Keratinocyte (primary cell): Measurements from ENCODE around the gene TMEM119. TPM values are rescaled to one million over a fixed set of nuclear protein-coding genes. Genes with fewer than 3 reads are reported as not detected.

Source experiments
- DNase-seq: peaks from one replicate; pipeline ENCODE4 v3.0.0-alpha.2; 2011; ENCODE audit warnings: low read depth, missing footprints, low spot score
- FAIRE-seq: peaks from 2 replicates; lab custom pipeline; 2011; peaks lifted over from hg19 to GRCh38; lab: Jason Lieb, UNC
- H2AFZ ChIP-seq: 2 replicates; pipeline ENCODE4 v1.6.0; 2012; ENCODE audit warnings: low read length, control low read depth, inconsistent platforms; ENCODE audit not compliant: control insufficient read depth
- H3K27ac ChIP-seq: 2 replicates; pipeline ENCODE4 v1.5.1; 2011; ENCODE audit warnings: low read length; ENCODE audit not compliant: control insufficient read depth, insufficient read depth
- H3K27me3 ChIP-seq: 3 replicates; pipeline ENCODE4 v1.6.0; 2011; ENCODE audit warnings: low read length; ENCODE audit not compliant: control insufficient read depth, insufficient read depth; ENCODE audit errors: extremely low read depth
- H3K36me3 ChIP-seq, 2 experiments: 2 replicates in 1 of 2; 3 replicates in 1 of 2; pipeline ENCODE4 v1.5.1; 2011; ENCODE audit warnings: low read length in 2 of 2, mild to moderate bottlenecking in 1 of 2; ENCODE audit not compliant: control insufficient read depth in 2 of 2, insufficient read depth in 2 of 2; ENCODE audit errors: extremely low read depth in 1 of 2
- H3K4me1 ChIP-seq: 3 replicates; pipeline ENCODE4 v1.5.1; 2011; ENCODE audit warnings: low read length; ENCODE audit not compliant: control insufficient read depth, insufficient read depth; ENCODE audit errors: extremely low read depth
- H3K4me2 ChIP-seq: 3 replicates; pipeline ENCODE4 v1.6.0; 2011; ENCODE audit warnings: low read depth, low read length; ENCODE audit not compliant: control insufficient read depth, insufficient read depth; ENCODE audit errors: extremely low read depth
- H3K4me3 ChIP-seq, 3 experiments: fragments of 200-600 bp in 1 of 3; sonication (generic) in 1 of 3; 2 replicates in 2 of 3; 3 replicates in 1 of 3; pipeline ENCODE4 v1.5.1; 2011 to 2016; ENCODE audit warnings: low read length in 3 of 3, mild to moderate bottlenecking in 3 of 3, control low read depth in 2 of 3, inconsistent platforms in 1 of 3, low read depth in 1 of 3, mixed read lengths in 1 of 3, mixed run types in 1 of 3, moderate library complexity in 1 of 3; ENCODE audit not compliant: control insufficient read depth in 2 of 3, insufficient read depth in 2 of 3; ENCODE audit errors: extremely low read depth in 1 of 3
- H3K79me2 ChIP-seq: 2 replicates; pipeline ENCODE4 v1.6.0; 2012; ENCODE audit warnings: low read length; ENCODE audit not compliant: control insufficient read depth, insufficient read depth
- H3K9ac ChIP-seq: 3 replicates; pipeline ENCODE4 v1.6.0; 2011; ENCODE audit warnings: low read length; ENCODE audit not compliant: control insufficient read depth, insufficient read depth; ENCODE audit errors: extremely low read depth
- H3K9me1 ChIP-seq: 3 replicates; pipeline ENCODE4 v1.6.0; 2011; ENCODE audit warnings: low read length; ENCODE audit not compliant: control insufficient read depth, insufficient read depth; ENCODE audit errors: extremely low read depth
- H3K9me3 ChIP-seq: 2 replicates; pipeline ENCODE4 v1.5.1; 2012; ENCODE audit warnings: low read depth, low read length; ENCODE audit not compliant: control insufficient read depth
- H4K20me1 ChIP-seq: 3 replicates; pipeline ENCODE4 v1.6.0; 2011; ENCODE audit warnings: low read length; ENCODE audit not compliant: control insufficient read depth, insufficient read depth; ENCODE audit errors: extremely low read depth
- CTCF ChIP-seq, 3 experiments: IDR thresholded peaks in 1 of 3; conservative IDR thresholded peaks in 1 of 3; optimal IDR thresholded peaks in 1 of 3; 2 replicates in 2 of 3; 3 replicates in 1 of 3; pipeline versions ENCODE3 to v1.5.1; 2011; ENCODE audit warnings: low read length in 3 of 3, mild to moderate bottlenecking in 3 of 3, moderate library complexity in 2 of 3, control low read depth in 1 of 3, inconsistent platforms in 1 of 3; ENCODE audit not compliant: insufficient read depth in 2 of 3; ENCODE audit errors: extremely low read depth in 1 of 3
- EZH2 ChIP-seq: IDR thresholded peaks from one replicate; pipeline ENCODE4 v1.6.1; 2012; ENCODE audit warnings: inconsistent platforms, mild to moderate bottlenecking, low read length, moderate library complexity
- dilution Hi-C: fragments of 300-500 bp; cut with MboI; formaldehyde crosslinking; loops from one replicate; pipeline ENCODE4 v1.7.0; 2020; ENCODE audit warnings: low sequenced_read_pairs; ENCODE audit not compliant: extremely low pct_ligation_motif_present
- polyA plus RNA-seq, 5 experiments: library from polyadenylated mRNA; depleted of rRNA in 3 of 5; stranded (reverse) in 3 of 5; stranded (forward) in 1 of 5; unstranded in 1 of 5; fragments of >200 nt; gene quantifications; 1 replicate in 1 of 5; 2 replicates in 3 of 5; 3 replicates in 1 of 5; pipeline versions ENCODE4 v1.2.1 to v1.2.3, GENCODE V29; 2011 to 2012; ENCODE audit warnings: missing spikeins in 2 of 5, low read depth in 1 of 5, low replicate concordance in 1 of 5

TMEM119 gene
- polyA plus RNA-seq, 1 donor (not counting 4 experiments of a cell fraction or from before 2014, with no cell fraction given) = not detected

DNA sequence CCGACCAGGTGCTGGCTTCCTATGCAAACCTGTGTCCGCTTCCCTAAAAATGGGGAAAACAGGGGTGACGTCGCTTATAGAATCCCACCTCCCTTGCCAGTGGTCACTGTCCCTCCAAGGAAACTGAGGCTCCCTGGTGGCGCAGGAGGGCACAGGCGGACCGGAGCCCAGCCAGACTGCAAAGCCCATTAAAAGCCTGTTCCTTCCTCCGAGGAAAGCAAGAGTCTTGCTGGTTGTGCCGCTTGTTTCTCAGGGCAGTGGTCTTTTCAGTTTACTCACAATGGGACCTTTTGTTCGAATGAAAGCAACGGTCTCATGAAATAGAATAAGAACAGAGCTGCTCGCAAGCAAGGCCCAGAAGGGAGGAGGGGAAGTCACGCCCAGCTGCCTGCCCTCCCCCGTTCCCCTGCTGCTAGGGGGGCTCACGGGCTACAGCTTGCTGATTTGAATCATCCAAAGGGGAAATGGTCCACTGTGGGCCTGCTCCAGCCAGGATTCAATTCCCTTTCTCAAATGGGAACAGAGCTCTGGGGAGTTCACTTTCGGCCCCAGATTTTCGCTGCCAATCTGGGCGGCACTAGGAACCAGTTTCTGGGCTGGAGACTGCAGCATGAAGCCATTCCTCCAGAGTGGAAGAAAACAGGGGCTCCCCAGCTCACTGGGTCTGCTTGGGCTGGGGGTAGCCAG is 40.4 kb upstream of the TMEM119 start:
- Histone ChIP-seq H3K9ac (no peak overlapping the region), H3K36me3 (peaks cover 2 to 6% of the 10 kb centered on the region in 2 experiments), H3K9me3 (no peaks in the 10 kb centered on the region), H4K20me1 (peaks cover 4% of the 10 kb centered on the region), H3K4me1 (peaks cover 15% of the 10 kb centered on the region), H3K27me3 (peaks cover 4% of the 10 kb centered on the region), H3K79me2 (no peaks in the 10 kb centered on the region), H3K4me2 (no peak overlapping the region), H3K27ac (no peak overlapping the region), H3K9me1 (peaks cover 2% of the 10 kb centered on the region), H3K4me3 (no peak overlapping the region), H2AFZ (no peak overlapping the region)
- DNase-seq (no peak), FAIRE-seq (no peak)
- TF ChIP-seq EZH2 = no peak
- TF ChIP-seq CTCF (optimal IDR thresholded peaks at IDR 0.05 in 1 of 3, IDR thresholded peaks at IDR 0.05 in 1 of 3, conservative IDR thresholded peaks at IDR 0.05 in 1 of 3; ENCODE audit: extremely low read depth in 1 of 3, insufficient read depth in 2 of 3, low read length in 3 of 3) = no peak
- dilution Hi-C loops = no loop called here

GRCh38 chr12:108637222-108637971 is 39.5 kb upstream of the TMEM119 start:
- peaks cover 0 to 6% of the 10 kb centered on the region in 2 experiments for H3K36me3 ChIP-seq
- no peaks in the 10 kb centered on the region for H3K79me2 ChIP-seq
- peaks cover 2% of the 10 kb centered on the region for H3K9me1 ChIP-seq
- no peak overlapping the region for H3K4me3 ChIP-seq
- peaks cover 15% of the 10 kb centered on the region for H3K4me1 ChIP-seq
- dilution Hi-C loops = no loop called here
- H3K4me2 ChIP-seq = no peak overlapping the region
- FAIRE-seq (no peak), DNase-seq (no peak)
- H3K9me3 ChIP-seq = no peaks in the 10 kb centered on the region
- no peak for TF ChIP-seq EZH2
- TF ChIP-seq CTCF (optimal IDR thresholded peaks at IDR 0.05 in 1 of 3, IDR thresholded peaks at IDR 0.05 in 1 of 3, conservative IDR thresholded peaks at IDR 0.05 in 1 of 3; ENCODE audit: extremely low read depth in 1 of 3, insufficient read depth in 2 of 3, low read length in 3 of 3) = no peak
- no peak overlapping the region for H2AFZ ChIP-seq
- peaks cover 4% of the 10 kb centered on the region for H3K27me3 ChIP-seq
- H3K9ac ChIP-seq = no peak overlapping the region
- no peak overlapping the region for H3K27ac ChIP-seq
- H4K20me1 ChIP-seq = peaks cover 4% of the 10 kb centered on the region
